ENCODE measurements around the gene ABL2.
"Not testable (repeated sequence)": the region's sequence is repeated elsewhere in the genome, so short reads cannot be mapped to it uniquely, and the experiment has no call there.

The ABL2 gene

DNA sequence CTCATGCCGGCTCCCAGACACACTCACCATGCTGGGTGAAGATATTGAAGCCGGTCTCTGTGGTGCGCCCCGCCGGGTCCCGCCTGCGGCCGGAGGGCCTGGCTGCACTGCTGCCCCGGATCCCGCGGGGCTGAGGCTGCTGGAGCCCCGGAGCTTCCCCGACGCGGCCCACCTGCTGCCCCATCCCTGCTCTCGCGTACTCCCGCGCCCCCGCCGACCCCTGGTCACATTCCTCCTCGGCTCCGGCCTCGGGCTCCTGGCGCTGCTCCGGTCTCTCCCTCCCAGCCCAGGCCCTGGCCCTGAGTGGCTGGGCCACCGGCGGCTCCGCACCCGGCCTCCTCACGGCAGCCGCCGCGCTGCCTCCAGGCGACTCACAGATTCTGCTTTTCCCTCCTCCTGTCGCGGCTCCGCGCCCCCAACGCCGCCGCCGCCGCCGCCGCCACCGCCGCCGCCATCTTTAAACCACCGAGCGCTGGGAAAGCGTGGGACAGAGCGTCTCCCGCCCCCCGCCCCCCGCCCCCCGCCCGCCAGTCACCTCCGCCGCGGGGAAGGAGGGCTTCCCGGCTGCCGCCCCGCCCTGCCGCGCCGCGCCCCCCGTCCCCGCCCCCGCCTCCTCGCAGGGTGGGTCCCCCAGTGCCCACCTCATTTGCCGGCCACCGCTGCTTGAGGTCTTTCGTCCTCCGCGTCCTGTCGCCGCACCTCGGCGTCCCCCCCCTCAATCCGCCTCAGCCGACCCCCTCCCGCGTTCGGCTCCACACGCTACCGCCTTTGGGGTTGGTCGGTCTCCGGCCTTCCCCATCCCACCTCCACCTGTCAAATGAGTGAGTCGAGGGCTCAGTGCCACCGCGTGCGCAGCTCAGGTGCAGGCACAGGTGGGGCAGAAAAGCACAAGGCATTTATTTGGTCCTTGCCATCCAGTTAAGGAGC lies at the start of gene ABL2:
Gene ABL2 (minus strand): TSS at position 464 of the 927 bp plus-strand sequence. CDS start 280 bp downstream, at position 184.
- DNase-seq (ENCODE audit: low spot score), result no peak

DNA sequence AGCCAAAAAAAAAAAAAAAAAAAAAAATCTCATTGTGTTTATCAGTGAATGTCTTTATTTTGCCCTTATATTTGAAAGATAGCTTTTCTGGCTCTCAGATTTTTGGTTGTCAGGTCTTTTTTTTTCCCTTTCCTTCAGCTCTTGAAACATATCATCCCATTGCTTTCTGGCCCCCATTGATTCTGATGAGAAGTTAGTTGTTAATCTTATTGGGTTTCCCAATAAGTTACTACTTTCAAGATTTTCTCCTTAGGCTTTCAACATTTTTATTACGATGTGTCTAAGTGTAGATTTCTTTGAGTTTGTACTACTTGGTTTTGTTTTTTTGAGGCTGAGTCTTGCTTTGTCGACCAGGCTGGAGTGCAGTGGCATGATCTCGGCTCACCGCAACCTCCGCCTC lies 49.4 kb upstream of the ABL2 start:
- DNase-seq (ENCODE audit: low spot score), result no peak

GRCh38 chr1:179274424-179274823 lies 44.9 kb upstream of the ABL2 start:
- DNase-seq (ENCODE audit: low spot score), result not testable (repeated sequence)

GRCh38 chr1:179269071-179269470 lies 39.6 kb upstream of the ABL2 start:
- DNase-seq (ENCODE audit: low spot score), result no peak

- no peak for DNase-seq (ENCODE audit: low spot score)
Measured at GRCh38 chr1:179264507-179264906, 35.0 kb upstream of the ABL2 start.

GRCh38 chr1:179263121-179263520 lies 33.6 kb upstream of the ABL2 start:
- DNase-seq (ENCODE audit: low spot score), result no peak

DNA sequence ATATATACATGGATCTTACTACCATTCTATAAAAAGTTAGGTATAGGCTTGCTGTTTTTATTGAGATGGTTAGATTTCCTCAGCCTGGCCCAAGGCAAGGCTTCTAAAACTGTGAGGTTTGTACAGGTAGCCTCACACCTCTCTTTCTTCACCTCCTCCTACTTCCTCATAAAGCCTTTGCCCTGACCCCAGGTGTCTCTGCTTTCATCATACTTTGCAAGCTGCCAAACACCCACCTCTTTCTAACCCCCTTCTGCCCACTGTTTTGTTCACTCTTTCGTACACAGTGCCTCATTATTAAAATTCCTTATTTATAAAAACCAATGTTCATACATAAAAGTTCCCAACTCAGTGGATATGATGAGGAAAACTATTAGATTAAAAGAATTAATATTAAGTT lies 32.7 kb upstream of the ABL2 start:
- no peak for DNase-seq (ENCODE audit: low spot score)

DNA sequence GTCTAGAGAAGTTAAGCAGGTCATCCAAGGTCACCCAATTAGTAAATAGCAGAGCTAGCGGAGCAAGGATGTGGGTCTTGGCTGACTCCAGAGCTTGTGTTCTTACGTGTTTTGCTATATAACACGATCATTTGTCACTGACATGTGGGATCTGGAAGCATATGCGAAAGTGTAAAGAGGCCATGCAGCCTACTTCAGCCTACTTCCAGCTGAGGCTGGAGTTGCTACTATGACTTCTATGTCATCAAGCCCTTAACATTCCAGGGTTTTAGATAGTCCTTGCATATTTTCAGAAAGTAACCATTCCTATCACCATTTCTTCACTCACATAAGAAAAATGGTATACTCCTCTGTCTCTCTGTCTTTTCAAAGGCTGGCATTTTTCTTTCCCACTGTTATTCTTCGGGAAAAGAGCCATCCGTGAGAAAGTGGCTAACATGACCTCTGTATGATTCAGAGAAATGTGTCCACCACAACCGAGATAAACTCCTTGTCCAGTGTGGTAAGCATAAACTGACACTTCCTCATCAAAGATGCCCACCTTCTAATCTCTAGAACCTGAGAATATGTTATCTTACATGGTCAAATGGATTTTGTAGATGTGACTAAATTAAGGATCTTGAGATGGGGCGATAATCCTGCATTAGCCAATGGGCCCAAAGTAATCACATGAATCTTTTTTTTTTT lies 24.0 kb upstream of the ABL2 start:
- DNase-seq (ENCODE audit: low spot score), result no peak

DNA sequence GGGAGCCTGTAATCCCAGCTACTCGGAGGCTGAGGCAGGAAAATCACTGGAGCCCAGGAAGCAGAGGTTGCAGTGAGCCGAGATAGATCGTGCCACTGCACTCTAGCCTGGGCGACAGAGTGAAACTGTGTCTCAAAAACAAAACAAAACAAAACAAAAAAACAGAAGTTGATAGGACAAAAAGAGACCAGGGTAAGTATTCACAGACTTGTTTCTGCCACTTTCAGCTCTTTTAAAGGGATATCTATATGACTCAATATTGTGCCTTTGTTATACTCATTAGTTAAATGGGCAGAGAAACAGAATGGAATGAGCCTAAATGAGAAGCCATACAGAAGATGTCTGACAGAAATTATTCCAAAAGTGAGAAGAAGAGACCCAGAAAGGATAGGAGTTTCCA lies 23.1 kb upstream of the ABL2 start:
- no peak for DNase-seq (ENCODE audit: low spot score)

DNA sequence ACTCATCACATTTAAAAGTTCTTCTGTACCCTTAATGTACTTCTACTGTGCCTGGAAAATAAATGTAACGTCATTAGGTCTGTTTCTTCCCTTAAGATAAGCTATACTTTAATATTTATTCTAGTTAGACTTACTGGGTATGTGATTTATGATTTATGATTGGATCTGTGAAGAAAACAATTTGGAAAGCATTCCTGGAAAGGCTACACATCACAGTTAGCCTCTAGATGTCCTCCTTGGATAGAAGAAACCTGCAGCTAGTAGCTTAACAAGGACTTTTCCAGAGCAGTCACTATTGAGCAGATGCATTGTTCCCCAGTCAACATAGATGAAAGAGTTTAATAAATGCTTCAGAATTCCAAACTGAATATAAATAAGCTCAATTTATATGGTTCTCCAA lies 22.2 kb upstream of the ABL2 start:
- DNase-seq (ENCODE audit: low spot score), result no peak

GRCh38 chr1:179247923-179248322 lies 18.4 kb upstream of the ABL2 start:
- no peak for DNase-seq (ENCODE audit: low spot score)

GRCh38 chr1:179245426-179245825 lies 15.9 kb upstream of the ABL2 start:
- DNase-seq (ENCODE audit: low spot score), result not testable (repeated sequence)

DNA sequence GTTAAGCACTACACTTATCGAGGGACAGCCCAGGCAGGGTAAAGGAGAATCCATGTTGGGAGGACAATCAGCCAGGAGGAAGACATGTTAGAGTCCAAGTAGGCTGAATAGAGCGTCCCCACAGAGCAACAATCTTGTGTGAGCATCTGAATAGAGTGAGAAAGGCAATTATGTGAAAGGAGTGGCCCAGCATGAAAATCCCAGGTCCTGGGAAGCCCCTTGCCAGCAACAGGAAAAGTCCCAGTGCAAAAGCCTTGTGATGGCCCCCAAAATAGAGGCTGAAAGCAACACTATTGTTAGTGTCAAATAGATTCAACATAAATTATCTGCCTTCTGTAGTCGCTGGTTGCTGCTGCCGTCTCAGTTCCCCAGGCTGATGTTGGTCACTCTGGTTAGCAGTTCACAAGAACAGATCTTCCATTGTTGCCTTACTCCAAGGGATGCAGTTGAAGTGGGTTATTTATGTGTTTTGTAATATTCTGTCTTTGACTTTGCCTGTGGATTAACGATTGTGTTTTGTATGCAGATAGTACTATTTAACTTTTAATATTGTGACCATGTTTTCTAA lies 12.1 kb upstream of the ABL2 start:
- DNase-seq (ENCODE audit: low spot score), result no peak

DNA sequence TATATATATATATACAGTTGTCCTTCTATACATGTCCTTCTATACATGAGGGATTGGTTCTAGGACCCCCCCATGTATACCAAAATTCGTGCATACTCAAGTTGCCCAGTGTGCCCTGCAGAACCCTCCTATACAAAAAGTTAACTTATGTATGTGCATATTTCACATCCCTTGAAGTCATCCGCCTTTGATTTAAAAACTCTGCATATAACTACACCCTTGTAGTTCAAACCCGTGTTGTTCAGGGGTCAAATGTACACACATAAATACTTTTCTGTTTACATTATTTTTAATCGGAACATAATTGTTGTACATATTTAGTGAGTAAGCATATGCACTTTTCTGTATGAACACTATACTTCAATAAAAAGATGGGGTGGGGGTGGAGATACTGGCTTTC lies 7.7 kb upstream of the ABL2 start:
- DNase-seq (ENCODE audit: low spot score), result no peak

DNA sequence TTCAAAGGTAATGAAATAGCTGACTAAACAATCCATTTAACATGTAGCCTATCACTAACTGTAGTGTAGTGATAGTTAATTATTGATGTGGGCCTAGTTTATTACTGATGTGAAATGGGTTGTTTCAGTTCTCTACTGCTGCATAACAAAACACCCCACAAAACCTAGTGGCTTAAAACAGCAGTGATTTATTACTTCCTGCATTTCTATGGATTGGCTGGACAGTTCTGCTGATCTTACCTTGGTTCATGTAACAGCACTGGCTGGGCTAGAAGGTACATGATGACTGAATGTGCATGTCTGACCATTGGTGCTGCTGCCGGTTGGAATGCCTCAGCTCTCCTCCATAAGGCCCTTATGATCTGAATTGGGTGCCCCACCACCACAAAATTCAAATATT lies 5.4 kb upstream of the ABL2 start:
- no peak for DNase-seq (ENCODE audit: low spot score)

DNA sequence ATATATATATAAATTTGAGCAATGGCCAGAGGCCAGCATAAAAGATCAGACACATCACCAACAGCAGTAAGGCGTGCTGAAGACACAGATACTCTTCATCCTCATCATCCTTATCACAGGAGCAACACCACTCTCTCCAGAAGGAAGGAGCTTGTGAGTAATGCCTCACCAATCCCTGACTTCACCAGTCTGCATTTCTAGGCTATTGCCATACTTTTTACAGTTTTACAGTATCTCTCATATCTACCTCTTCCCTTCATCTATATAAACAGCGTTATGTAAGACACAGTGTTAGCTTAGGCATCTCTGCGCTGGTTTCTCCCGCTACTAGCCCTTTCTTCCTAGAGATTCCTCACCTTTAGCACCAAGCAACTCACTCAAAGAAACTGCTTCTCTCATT lies 2.4 kb upstream of the ABL2 start:
- DNase-seq (ENCODE audit: low spot score), result no peak

- no peak for DNase-seq (ENCODE audit: low spot score)
Measured at GRCh38 chr1:179230721-179231120, 1.2 kb upstream of the ABL2 start.

GRCh38 chr1:179230251-179230650 lies 774 bp upstream of the ABL2 start:
- no peak for DNase-seq (ENCODE audit: low spot score)

- DNase-seq (ENCODE audit: low spot score), result no peak
Measured at GRCh38 chr1:179228783-179229213, 679 bp downstream of the ABL2 start.

GRCh38 chr1:179226738-179227137 lies 2.7 kb downstream of the ABL2 start:
- DNase-seq (ENCODE audit: low spot score), result no peak

DNA sequence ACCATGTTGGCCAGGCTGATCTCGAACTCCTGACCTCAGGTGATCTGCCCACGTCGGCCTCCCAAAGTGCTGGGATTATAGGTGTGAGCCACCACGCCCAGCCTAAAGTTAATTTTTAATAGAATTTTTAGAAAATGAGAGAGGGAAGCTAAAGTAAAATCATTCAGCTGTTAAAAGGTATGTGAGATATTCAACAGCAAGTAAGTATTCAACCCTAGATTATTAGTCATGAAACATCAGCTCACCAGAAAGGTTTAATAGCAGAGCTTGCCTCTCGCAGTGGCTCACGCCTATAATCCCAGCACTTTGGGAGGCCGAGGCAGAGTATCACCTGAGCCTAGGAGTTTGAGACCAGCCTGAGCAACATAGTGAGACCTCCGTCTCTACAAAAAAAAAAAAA lies 5.0 kb downstream of the ABL2 start:
- not testable (repeated sequence) for DNase-seq (ENCODE audit: low spot score)

DNA sequence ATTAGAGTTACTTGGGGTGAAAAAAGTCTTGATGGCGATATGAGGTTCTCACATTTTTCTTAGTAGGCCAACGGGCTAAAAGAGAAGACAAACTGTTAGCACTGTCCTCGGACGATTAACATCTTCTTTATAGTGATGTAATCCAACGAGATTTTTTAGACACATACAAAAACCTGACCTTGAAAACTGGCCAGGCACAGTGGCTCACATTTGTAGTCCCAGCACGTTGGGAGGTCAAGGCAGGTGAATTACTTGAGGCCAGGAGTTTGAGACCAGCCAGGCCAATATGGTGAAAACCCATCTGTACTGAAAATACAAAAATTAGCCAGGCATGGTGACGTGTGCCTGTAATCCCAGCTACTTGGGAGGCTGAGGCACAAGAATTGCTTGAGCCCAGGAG lies 8.4 kb downstream of the ABL2 start:
- not testable (repeated sequence) for DNase-seq (ENCODE audit: low spot score)

DNA sequence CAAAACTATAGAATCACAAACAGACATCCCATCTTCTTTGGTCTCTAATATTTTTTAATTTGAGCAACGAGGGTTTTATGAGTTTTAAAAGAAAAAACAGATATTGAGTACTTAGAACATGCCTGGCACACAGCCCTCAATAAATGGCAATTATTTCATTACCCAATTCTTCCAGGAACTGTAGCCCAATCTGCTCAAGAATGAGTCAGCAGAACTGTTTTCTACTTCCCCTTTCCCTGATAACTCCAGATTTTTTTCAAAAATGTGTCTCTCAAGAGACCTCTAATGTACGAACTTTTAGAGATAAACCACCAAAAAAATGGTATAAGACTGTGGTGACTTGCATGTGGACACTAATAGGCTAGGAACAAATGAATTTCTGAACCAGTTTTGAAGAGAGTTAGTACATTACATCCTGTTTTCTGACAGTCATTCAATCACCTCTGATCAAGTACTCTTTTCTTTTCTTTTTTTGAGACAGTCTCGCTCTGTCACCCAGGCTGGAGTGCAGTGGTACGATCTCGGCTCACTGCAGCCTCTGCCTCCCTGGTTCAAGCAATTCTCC lies 11.5 kb downstream of the ABL2 start:
- no peak for DNase-seq (ENCODE audit: low spot score)
